C4-2B (cell line): ENCODE results near the gene SMIM1.

Experiments
- ZFX ChIP-seq: fragments of 450-650 bp; IDR thresholded peaks from 2 replicates; pipeline ENCODE4 v1.6.1; 2017
- TF ChIP-seq, protein P1 (sequence below): fragments of 450-650 bp; conservative IDR thresholded peaks from 2 replicates; pipeline ENCODE4 v1.5.1; 2017; ENCODE audit warnings: mild to moderate bottlenecking

- TF ChIP-seq, protein P1, sequence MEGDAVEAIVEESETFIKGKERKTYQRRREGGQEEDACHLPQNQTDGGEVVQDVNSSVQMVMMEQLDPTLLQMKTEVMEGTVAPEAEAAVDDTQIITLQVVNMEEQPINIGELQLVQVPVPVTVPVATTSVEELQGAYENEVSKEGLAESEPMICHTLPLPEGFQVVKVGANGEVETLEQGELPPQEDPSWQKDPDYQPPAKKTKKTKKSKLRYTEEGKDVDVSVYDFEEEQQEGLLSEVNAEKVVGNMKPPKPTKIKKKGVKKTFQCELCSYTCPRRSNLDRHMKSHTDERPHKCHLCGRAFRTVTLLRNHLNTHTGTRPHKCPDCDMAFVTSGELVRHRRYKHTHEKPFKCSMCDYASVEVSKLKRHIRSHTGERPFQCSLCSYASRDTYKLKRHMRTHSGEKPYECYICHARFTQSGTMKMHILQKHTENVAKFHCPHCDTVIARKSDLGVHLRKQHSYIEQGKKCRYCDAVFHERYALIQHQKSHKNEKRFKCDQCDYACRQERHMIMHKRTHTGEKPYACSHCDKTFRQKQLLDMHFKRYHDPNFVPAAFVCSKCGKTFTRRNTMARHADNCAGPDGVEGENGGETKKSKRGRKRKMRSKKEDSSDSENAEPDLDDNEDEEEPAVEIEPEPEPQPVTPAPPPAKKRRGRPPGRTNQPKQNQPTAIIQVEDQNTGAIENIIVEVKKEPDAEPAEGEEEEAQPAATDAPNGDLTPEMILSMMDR = no peak
- no peak for TF ChIP-seq ZFX
These were observed 36.9 kb upstream of the SMIM1 start for GRCh38 chr1:3735688-3736087.
